Measurements from ENCODE around the gene HYI. TPM values are rescaled to one million over a fixed set of nuclear protein-coding genes. Genes with fewer than 3 reads are reported as not detected.
"Not testable (repeated sequence)": the region's sequence is repeated elsewhere in the genome, so short reads cannot be mapped to it uniquely, and the experiment has no call there.

HYI gene
- total and polyA plus RNA-seq, 5 donors = 26.9 to 33.1 (median 31.1) TPM

DNA sequence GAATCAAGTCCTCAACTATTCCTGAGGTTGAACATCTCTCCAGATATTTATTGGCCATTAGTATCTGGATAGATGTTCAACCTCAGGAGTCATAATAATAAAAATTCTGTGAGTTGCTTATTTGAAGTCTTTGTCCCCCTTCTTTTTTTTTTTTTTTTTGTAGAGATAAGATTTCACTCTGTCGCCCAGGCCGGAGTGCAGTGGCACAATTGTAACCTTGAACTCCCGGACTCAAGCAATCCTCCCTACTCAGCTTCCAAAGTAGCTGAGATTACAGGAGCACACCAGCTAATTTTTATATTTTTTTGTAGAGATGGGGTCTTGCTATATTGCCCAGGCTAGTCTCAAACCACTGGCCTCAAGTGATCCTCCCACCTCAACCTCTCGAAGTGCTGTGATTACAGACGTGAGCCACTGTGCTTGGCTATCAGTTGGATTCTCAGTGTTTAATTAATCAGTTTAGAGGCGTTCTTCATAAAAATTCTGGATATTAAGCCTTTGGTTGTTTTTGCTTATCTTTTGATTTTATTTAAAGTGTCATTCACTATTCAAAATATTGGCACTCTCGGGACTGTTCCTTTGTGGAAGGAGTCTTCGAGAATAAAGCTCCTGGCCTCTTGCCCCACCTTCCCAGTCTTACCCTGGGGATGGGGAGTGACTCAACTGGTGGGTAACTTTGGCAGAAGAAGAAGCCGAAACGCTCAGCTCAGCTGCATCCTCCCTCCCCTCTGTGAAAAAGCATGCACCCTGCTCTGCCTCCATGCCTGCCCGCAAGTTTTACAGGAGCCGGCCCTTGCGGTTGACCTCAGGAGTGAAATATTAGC, 11.2 kb upstream of the HYI start:
- H3K9me3 ChIP-seq (ENCODE audit: control insufficient read depth, low read length) = no peaks in the 10 kb centered on the region
- H3K4me3 ChIP-seq (ENCODE audit: low read length) = no peak overlapping the region
- DNase-seq (no peak), ATAC-seq (no peak)
- H3K4me1 ChIP-seq (ENCODE audit: control insufficient read depth, insufficient read depth, low read length) = no peaks in the 10 kb centered on the region
- H3K27ac ChIP-seq (ENCODE audit: low read length) = no peak overlapping the region
- 80% methylated on average over 13 of the region's 13 CpGs for WGBS
- intact Hi-C loops (cut with DNase I) = no loop called here
- no peaks in the 10 kb centered on the region for H3K27me3 ChIP-seq (ENCODE audit: control insufficient read depth, insufficient read depth)

- ATAC-seq (no peak), DNase-seq (no peak)
- Histone ChIP-seq H3K27me3 (ENCODE audit: control insufficient read depth, insufficient read depth) (no peaks in the 10 kb centered on the region), H3K4me1 (ENCODE audit: control insufficient read depth, insufficient read depth, low read length) (no peaks in the 10 kb centered on the region), H3K27ac (ENCODE audit: low read length) (no peak overlapping the region), H3K9me3 (ENCODE audit: control insufficient read depth, low read length) (no peaks in the 10 kb centered on the region), H3K4me3 (ENCODE audit: low read length) (no peak overlapping the region)
- intact Hi-C loops (cut with DNase I) = no loop called here
- 47% methylated on average over 2 of the region's 2 CpGs for WGBS
Observed at GRCh38 chr1:43463479-43463878, 9.7 kb upstream of the HYI start.

- H3K4me3 ChIP-seq (ENCODE audit: low read length) = no peak overlapping the region
- H3K27ac ChIP-seq (ENCODE audit: low read length) = no peak overlapping the region
- no peak for DNase-seq
- ATAC-seq = no peak
- no peaks in the 10 kb centered on the region for H3K4me1 ChIP-seq (ENCODE audit: control insufficient read depth, insufficient read depth, low read length)
- intact Hi-C loops (cut with DNase I) = no loop called here
- WGBS = 92% methylated on average over 5 of the region's 5 CpGs
- no peaks in the 10 kb centered on the region for H3K27me3 ChIP-seq (ENCODE audit: control insufficient read depth, insufficient read depth)
- H3K9me3 ChIP-seq (ENCODE audit: control insufficient read depth, low read length) = no peaks in the 10 kb centered on the region
Observed at GRCh38 chr1:43460988-43461693, 7.4 kb upstream of the HYI start.

DNA sequence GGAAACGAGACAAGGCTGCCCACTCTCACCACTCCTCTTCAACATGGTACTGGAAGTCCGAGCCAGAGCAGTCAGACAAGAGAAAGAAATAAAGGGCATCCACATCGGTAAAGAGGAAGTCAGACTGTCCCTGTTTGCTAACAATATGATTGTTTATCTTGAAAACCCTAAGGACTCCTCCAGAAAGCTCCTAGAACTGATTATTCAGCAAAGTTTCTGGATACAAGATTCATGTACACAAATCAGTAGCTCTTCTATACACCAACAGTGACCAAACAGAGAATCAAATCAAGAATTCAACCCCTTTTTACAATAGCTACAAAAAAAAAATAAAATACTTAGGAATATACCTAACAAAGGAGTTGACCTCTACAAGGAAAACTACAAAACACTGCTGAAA, 4.6 kb upstream of the HYI start:
- H3K27ac ChIP-seq (ENCODE audit: low read length); H3K27me3 ChIP-seq (ENCODE audit: control insufficient read depth, insufficient read depth); H3K4me1 ChIP-seq (ENCODE audit: control insufficient read depth, insufficient read depth, low read length); intact Hi-C loops (cut with DNase I); ATAC-seq; H3K4me3 ChIP-seq (ENCODE audit: low read length); H3K9me3 ChIP-seq (ENCODE audit: control insufficient read depth, low read length); DNase-seq: not testable (repeated sequence)
- 83% methylated on average over 3 of the region's 3 CpGs for WGBS

DNA sequence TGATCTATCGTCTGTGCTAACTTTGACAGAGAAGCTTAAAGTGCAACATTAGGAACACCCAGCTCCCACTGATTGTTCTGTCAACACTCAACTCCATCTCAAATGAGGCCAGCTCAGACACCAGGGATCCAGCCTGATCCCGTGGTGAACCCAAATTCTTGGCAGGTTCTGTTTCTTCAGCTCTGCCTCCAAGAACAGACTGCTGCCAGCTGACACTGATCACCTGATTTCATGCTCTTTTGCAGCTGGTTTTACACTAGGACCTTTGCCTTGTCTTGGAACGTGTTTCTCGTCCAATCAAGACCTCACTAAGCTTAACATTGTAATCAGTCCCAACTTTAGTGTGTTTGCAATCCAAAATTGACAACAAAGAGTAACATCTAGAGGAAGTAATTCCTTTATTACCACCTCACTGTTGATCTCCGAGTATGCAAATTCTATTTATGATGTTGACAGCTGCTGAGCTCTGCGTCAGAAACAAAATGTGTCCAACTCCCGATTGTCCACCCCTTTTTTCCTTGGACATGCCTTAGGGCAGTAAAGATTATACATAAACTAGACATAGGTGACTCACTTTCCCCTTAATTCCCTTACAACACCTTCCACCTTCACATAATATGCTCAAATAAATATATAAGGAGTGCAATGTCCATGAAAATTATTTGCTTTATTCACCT, 1.6 kb upstream of the HYI start:
- Histone ChIP-seq H3K9me3 (ENCODE audit: control insufficient read depth, low read length) (no peaks in the 10 kb centered on the region), H3K4me3 (ENCODE audit: low read length) (no peak overlapping the region), H3K27ac (ENCODE audit: low read length) (no peak overlapping the region), H3K27me3 (ENCODE audit: control insufficient read depth, insufficient read depth) (no peaks in the 10 kb centered on the region), H3K4me1 (ENCODE audit: control insufficient read depth, insufficient read depth, low read length) (peaks cover 4% of the 10 kb centered on the region)
- ATAC-seq (peak; percentile 8 to 10), DNase-seq (peak in 1 of 3 donors; percentile 56)
- 57% methylated on average over 7 of the region's 7 CpGs for WGBS
- intact Hi-C loops (cut with DNase I) = no loop called here

- Histone ChIP-seq H3K4me1 (ENCODE audit: control insufficient read depth, insufficient read depth, low read length) (peaks cover 4% of the 10 kb centered on the region), H3K4me3 (ENCODE audit: low read length) (peak overlapping the region; percentile 82), H3K9me3 (ENCODE audit: control insufficient read depth, low read length) (no peaks in the 10 kb centered on the region), H3K27me3 (ENCODE audit: control insufficient read depth, insufficient read depth) (no peaks in the 10 kb centered on the region), H3K27ac (ENCODE audit: low read length) (peak overlapping the region; percentile 77)
- intact Hi-C loops (cut with DNase I) = no loop called here
- 8% methylated on average over 19 of the region's 19 CpGs for WGBS
- DNase-seq = peak; percentile 75 to 87 (median 84)
- ATAC-seq = peak; percentile 90
Observed at GRCh38 chr1:43454270-43455011, 710 bp upstream of the HYI start.

DNA sequence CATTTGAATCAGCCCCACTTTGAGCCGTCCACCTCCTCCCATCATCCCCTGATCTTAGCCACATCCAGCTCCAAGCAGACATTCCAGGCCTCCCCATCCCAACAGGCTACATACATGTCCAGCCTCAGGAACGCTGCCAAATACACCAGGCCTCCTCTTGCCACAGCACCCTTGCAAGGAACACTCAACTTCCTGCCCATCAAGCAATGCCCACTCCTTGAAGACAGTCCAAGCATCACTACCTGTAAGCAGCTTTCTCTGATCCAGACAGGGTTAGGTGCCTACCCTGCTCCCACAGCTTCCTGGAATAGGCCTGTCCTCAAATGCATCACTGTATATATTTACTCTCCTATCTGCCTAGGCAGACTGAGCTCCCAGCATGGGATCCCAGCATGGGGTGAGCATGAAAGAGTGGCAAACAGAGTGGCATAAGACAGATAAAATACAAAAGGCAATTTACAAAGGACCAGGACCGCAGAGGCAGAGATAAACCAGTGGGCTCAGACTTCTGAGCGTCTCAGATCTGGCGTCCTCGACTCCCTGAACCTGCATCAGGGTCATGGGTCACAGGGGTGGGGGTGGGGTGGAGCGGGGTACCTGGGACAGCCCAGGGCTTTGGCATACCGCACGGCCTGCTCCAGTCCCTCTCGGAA, 816 bp downstream of the HYI start:
- Histone ChIP-seq H3K27ac (ENCODE audit: low read length) (peak overlapping the region; percentile 92), H3K9me3 (ENCODE audit: control insufficient read depth, low read length) (no peaks in the 10 kb centered on the region), H3K27me3 (ENCODE audit: control insufficient read depth, insufficient read depth) (no peaks in the 10 kb centered on the region), H3K4me1 (ENCODE audit: control insufficient read depth, insufficient read depth, low read length) (peaks cover 4% of the 10 kb centered on the region), H3K4me3 (ENCODE audit: low read length) (peak overlapping the region; percentile 82)
- peak in 2 of 3 donors; percentile 63 to 79 for DNase-seq
- WGBS = 10% methylated on average over 10 of the region's 10 CpGs
- intact Hi-C loops (cut with DNase I) = no loop called here
- ATAC-seq = peak; percentile 5 to 6

GRCh38 chr1:43451701-43452532, 1.8 kb downstream of the HYI start:
- H3K9me3 ChIP-seq (ENCODE audit: control insufficient read depth, low read length) = no peaks in the 10 kb centered on the region
- no peak for ATAC-seq
- DNase-seq = peak in 1 of 3 donors; percentile 59
- no peak overlapping the region for H3K4me3 ChIP-seq (ENCODE audit: low read length)
- intact Hi-C loops (cut with DNase I) = no loop called here
- 86% methylated on average over 22 of the region's 22 CpGs for WGBS
- no peak overlapping the region for H3K27ac ChIP-seq (ENCODE audit: low read length)
- H3K4me1 ChIP-seq (ENCODE audit: control insufficient read depth, insufficient read depth, low read length) = peaks cover 4% of the 10 kb centered on the region
- no peaks in the 10 kb centered on the region for H3K27me3 ChIP-seq (ENCODE audit: control insufficient read depth, insufficient read depth)

DNA sequence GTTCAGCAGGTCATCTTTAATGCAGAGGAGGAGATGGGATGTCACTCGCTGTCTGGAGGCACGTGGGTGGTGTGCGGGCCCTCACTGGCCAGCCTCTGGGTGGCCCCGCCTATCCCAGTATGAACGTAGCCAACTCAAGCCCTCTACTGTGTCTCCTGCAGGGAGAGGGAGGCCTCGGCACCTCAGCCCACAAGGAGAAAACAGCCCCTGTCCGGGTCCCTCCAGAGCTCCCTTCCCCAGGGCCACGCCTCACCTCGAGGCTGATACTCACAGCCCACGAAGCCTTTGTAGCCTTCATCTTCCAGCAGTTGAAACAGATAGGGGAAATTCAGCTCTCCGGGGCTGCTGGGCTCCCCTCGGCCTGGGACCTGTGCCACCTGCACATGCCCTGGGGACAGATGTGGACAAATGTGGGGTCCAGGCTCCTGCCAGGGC, 2.6 kb downstream of the HYI start:
- no peaks in the 10 kb centered on the region for H3K27me3 ChIP-seq (ENCODE audit: control insufficient read depth, insufficient read depth)
- intact Hi-C loops (cut with DNase I) = no loop called here
- H3K4me3 ChIP-seq (ENCODE audit: low read length) = no peak overlapping the region
- no peak for ATAC-seq
- 69% methylated on average over 12 of the region's 12 CpGs for WGBS
- H3K4me1 ChIP-seq (ENCODE audit: control insufficient read depth, insufficient read depth, low read length) = peaks cover 4% of the 10 kb centered on the region
- no peak overlapping the region for H3K27ac ChIP-seq (ENCODE audit: low read length)
- DNase-seq = peak in 1 of 3 donors; percentile 58
- no peaks in the 10 kb centered on the region for H3K9me3 ChIP-seq (ENCODE audit: control insufficient read depth, low read length)
